ENCODE data around the gene CFAP97D1.

DNA sequence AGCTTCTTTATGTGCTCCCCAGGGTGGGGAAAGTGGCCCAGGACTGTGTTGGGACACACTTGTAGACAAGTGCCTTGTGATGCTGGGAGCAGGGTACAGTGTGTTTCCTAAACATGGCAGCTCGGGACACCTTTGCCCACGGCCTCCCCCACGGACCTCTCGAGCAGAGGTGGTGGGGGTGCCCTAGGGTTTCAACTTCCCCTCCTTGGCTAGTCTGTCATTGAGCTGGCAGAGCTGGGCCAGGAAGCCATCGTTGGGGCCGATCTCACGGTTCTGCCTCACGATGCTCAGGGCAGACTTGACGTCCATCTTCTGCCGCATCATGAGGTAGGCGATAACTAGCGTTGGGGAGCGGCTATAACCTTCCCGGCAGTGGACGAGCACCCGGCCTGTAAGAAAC is 10.8 kb upstream of the CFAP97D1 start:
- TF ChIP-seq, protein P1, sequence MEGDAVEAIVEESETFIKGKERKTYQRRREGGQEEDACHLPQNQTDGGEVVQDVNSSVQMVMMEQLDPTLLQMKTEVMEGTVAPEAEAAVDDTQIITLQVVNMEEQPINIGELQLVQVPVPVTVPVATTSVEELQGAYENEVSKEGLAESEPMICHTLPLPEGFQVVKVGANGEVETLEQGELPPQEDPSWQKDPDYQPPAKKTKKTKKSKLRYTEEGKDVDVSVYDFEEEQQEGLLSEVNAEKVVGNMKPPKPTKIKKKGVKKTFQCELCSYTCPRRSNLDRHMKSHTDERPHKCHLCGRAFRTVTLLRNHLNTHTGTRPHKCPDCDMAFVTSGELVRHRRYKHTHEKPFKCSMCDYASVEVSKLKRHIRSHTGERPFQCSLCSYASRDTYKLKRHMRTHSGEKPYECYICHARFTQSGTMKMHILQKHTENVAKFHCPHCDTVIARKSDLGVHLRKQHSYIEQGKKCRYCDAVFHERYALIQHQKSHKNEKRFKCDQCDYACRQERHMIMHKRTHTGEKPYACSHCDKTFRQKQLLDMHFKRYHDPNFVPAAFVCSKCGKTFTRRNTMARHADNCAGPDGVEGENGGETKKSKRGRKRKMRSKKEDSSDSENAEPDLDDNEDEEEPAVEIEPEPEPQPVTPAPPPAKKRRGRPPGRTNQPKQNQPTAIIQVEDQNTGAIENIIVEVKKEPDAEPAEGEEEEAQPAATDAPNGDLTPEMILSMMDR (IDR thresholded peaks at IDR 0.05; ENCODE audit: borderline replicate concordance, extremely low read depth, low read length, poor library complexity, severe bottlenecking) = no peak
- TF ChIP-seq EZH2 (IDR thresholded peaks at IDR 0.05; ENCODE audit: borderline replicate concordance, low read depth, low read length, severe bottlenecking) = no peak

Data from DND-41 (cell line).